Measurements from ENCODE around the gene ALKBH3. TPM values are rescaled to one million over a fixed set of nuclear protein-coding genes. Genes with fewer than 3 reads are reported as not detected.

Gene ALKBH3
- total RNA-seq = 46.3 and 57.1 TPM in 2 replicates

DNA sequence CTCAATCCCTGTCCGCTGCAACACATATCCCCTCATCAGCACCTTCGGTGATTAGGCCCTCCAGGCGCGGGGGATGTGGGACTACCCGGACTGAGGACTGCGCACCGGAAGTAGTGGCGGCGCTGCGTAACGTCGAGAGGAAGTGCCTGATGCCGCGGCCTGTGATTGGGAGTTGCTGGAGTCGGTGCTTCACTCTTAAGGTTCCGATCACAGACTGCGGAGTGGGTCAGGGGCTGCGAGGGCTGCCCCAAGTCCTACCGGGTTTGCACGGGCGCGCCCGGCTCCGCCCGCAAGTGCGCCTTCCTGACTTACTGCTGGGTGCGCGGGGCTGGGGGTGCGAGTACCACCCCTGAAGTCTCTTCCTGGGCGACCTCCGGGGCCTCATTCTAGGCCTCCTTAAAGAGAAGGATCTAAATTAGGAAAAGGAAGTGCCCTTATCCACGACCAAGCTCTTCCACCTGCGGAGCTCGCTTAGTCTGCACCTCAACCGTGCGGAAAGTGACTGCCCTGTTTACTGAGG lies at the start of gene ALKBH3:
Gene ALKBH3 (plus strand): TSS at position 192 of the 520 bp plus-strand sequence. CDS start 1,822 bp downstream, outside the sequence.

Other genes starting within 250 kb of the ALKBH3 start
- 126 and 145 TPM in 2 replicates for gene HSD17B12, start 200.1 kb upstream of the ALKBH3 start, total RNA-seq
- gene C11orf96, start 61.8 kb downstream of the ALKBH3 start, total RNA-seq = 0.64 and 0.68 TPM in 2 replicates
- not detected in 2 replicates for gene ACCSL, start 167.2 kb downstream of the ALKBH3 start, total RNA-seq
- gene ACCS, start 185.4 kb downstream of the ALKBH3 start, total RNA-seq = 1.4 and 4.1 TPM in 2 replicates
- 138 and 153 TPM in 2 replicates for gene EXT2, start 214.8 kb downstream of the ALKBH3 start, total RNA-seq